ENCODE data around the gene AMD1. TPM values are rescaled to one million over a fixed set of nuclear protein-coding genes. Genes with fewer than 3 reads are reported as not detected.
"Not testable (repeated sequence)": the region's sequence is repeated elsewhere in the genome, so short reads cannot be mapped to it uniquely, and the experiment has no call there.

AMD1 gene
- total RNA-seq, 5 donors from 2014 or later (not counting 1 experiment from before 2014, with no cell fraction given): 54.8 to 117 (median 57.6) TPM

- CTCF ChIA-PET; H3K4me3 Mint-ChIP-seq; H3K9me3 ChIP-seq; H3K4me1 Mint-ChIP-seq; H3K4me3 ChIP-seq (ENCODE audit: control insufficient read depth in 1 of 2, extremely low read depth in 1 of 2, low read length in 1 of 2); H3K27ac ChIP-seq (ENCODE audit: low read length); DNase-seq; H3K27me3 Mint-ChIP-seq; H3K27ac Mint-ChIP-seq; ATAC-seq (replicated peaks in 1 of 4); H3K27me3 ChIP-seq (replicated peaks in 1 of 2; ENCODE audit: control insufficient read depth in 2 of 2, extremely low read depth in 1 of 2, insufficient read depth in 2 of 2, low read length in 1 of 2); H3K4me1 ChIP-seq (ENCODE audit: control insufficient read depth in 1 of 2, extremely low read depth in 1 of 2, insufficient read depth in 2 of 2, low read length in 2 of 2): not testable (repeated sequence)
- peaks cover 0 to 11% of the 10 kb centered on the region in 2 donors for H3K36me3 ChIP-seq (ENCODE audit: control insufficient read depth in 2 of 2, extremely low read depth in 1 of 2, insufficient read depth in 1 of 2, low read length in 1 of 2)
- peaks cover 36% of the 10 kb centered on the region for H3K36me3 Mint-ChIP-seq
- POLR2A ChIA-PET: interaction anchor here in 1 of 2 donors (0.6 kb wide), 1 partner anchor 108 kb away, joined by 5 read pairs; no protein-coding TSS in a partner anchor
- WGBS (ENCODE audit: insufficient coverage): 91% methylated on average over 6 of the region's 8 CpGs
- peaks cover 5 to 20% (median 18%) of the 10 kb centered on the region in 3 donors for H3K9me3 Mint-ChIP-seq
Observed at GRCh38 chr6:110901601-110902000, 27.0 kb downstream of the AMD1 start.

GRCh38 chr6:110902091-110902490 lies 27.5 kb downstream of the AMD1 start:
- no peak for ATAC-seq (replicated peaks in 1 of 4)
- H3K4me1 Mint-ChIP-seq: peaks cover 0 to 1% (median 0%) of the 10 kb centered on the region in 3 donors
- Histone ChIP-seq H3K27ac (ENCODE audit: low read length) (no peak overlapping the region), H3K36me3 (ENCODE audit: control insufficient read depth in 2 of 2, extremely low read depth in 1 of 2, insufficient read depth in 1 of 2, low read length in 1 of 2) (peaks cover 0 to 6% of the 10 kb centered on the region in 2 donors), H3K4me3 (ENCODE audit: control insufficient read depth in 1 of 2, extremely low read depth in 1 of 2, low read length in 1 of 2) (no peak overlapping the region), H3K27me3 (replicated peaks in 1 of 2; ENCODE audit: control insufficient read depth in 2 of 2, extremely low read depth in 1 of 2, insufficient read depth in 2 of 2, low read length in 1 of 2) (no peaks in the 10 kb centered on the region), H3K9me3 (no peaks in the 10 kb centered on the region), H3K4me1 (ENCODE audit: control insufficient read depth in 1 of 2, extremely low read depth in 1 of 2, insufficient read depth in 2 of 2, low read length in 2 of 2) (no peaks in the 10 kb centered on the region)
- ChIA-PET CTCF (no interaction called here), POLR2A (no interaction called here)
- no peak overlapping the region for H3K4me3 Mint-ChIP-seq
- H3K27ac Mint-ChIP-seq: no peak overlapping the region
- H3K36me3 Mint-ChIP-seq: peaks cover 36% of the 10 kb centered on the region
- DNase-seq: no peak
- H3K27me3 Mint-ChIP-seq: peaks cover 0 to under 1% of the 10 kb centered on the region in 2 donors
- H3K9me3 Mint-ChIP-seq: peaks cover 9 to 24% (median 22%) of the 10 kb centered on the region in 3 donors
- 100% methylated on average over 3 of the region's 8 CpGs for WGBS (ENCODE audit: insufficient coverage)

- H3K9me3 ChIP-seq; ATAC-seq (replicated peaks in 1 of 4); H3K4me3 Mint-ChIP-seq; H3K4me3 ChIP-seq (ENCODE audit: control insufficient read depth in 1 of 2, extremely low read depth in 1 of 2, low read length in 1 of 2); H3K27ac ChIP-seq (ENCODE audit: low read length); POLR2A ChIA-PET; H3K27me3 ChIP-seq (replicated peaks in 1 of 2; ENCODE audit: control insufficient read depth in 2 of 2, extremely low read depth in 1 of 2, insufficient read depth in 2 of 2, low read length in 1 of 2); H3K4me1 Mint-ChIP-seq; H3K27me3 Mint-ChIP-seq; CTCF ChIA-PET; H3K4me1 ChIP-seq (ENCODE audit: control insufficient read depth in 1 of 2, extremely low read depth in 1 of 2, insufficient read depth in 2 of 2, low read length in 2 of 2); H3K36me3 ChIP-seq (ENCODE audit: control insufficient read depth in 2 of 2, extremely low read depth in 1 of 2, insufficient read depth in 1 of 2, low read length in 1 of 2); DNase-seq; H3K27ac Mint-ChIP-seq: not testable (repeated sequence)
- peaks cover 23% of the 10 kb centered on the region for H3K36me3 Mint-ChIP-seq
- H3K9me3 Mint-ChIP-seq: peaks cover 11 to 34% (median 29%) of the 10 kb centered on the region in 3 donors
- no CpG with 5 or more reads among the region's 2 CpGs for WGBS (ENCODE audit: insufficient coverage)
Observed at GRCh38 chr6:110906273-110906672, 31.7 kb downstream of the AMD1 start.

- DNase-seq: no peak
- Mint-ChIP-seq H3K4me1 (peaks cover 0 to 7% (median 2%) of the 10 kb centered on the region in 3 donors), H3K27ac (no peak overlapping the region), H3K36me3 (no peaks in the 10 kb centered on the region), H3K27me3 (peaks cover 0 to 3% of the 10 kb centered on the region in 2 donors), H3K9me3 (no peaks in the 10 kb centered on the region), H3K4me3 (no peak overlapping the region)
- ChIA-PET POLR2A (no interaction called here), CTCF (interaction anchor here in 1 of 2 donors (0.6 kb wide), 1 partner anchor 8 kb away, joined by 8 read pairs; no protein-coding TSS in a partner anchor)
- Histone ChIP-seq H3K27me3 (replicated peaks in 1 of 2; ENCODE audit: control insufficient read depth in 2 of 2, extremely low read depth in 1 of 2, insufficient read depth in 2 of 2, low read length in 1 of 2) (no peaks in the 10 kb centered on the region), H3K9me3 (no peaks in the 10 kb centered on the region), H3K36me3 (ENCODE audit: control insufficient read depth in 2 of 2, extremely low read depth in 1 of 2, insufficient read depth in 1 of 2, low read length in 1 of 2) (no peaks in the 10 kb centered on the region), H3K27ac (ENCODE audit: low read length) (no peak overlapping the region), H3K4me1 (ENCODE audit: control insufficient read depth in 1 of 2, extremely low read depth in 1 of 2, insufficient read depth in 2 of 2, low read length in 2 of 2) (no peaks in the 10 kb centered on the region), H3K4me3 (ENCODE audit: control insufficient read depth in 1 of 2, extremely low read depth in 1 of 2, low read length in 1 of 2) (no peak overlapping the region)
- WGBS (ENCODE audit: insufficient coverage): 100% methylated on average over 2 of the region's 3 CpGs
- ATAC-seq (replicated peaks in 1 of 4): no peak
Observed at GRCh38 chr6:110930781-110931180, 56.2 kb downstream of the AMD1 start.

GRCh38 chr6:110933912-110934311 lies 59.3 kb downstream of the AMD1 start:
- Histone ChIP-seq H3K9me3 (no peaks in the 10 kb centered on the region), H3K27ac (ENCODE audit: low read length) (no peak overlapping the region), H3K36me3 (ENCODE audit: control insufficient read depth in 2 of 2, extremely low read depth in 1 of 2, insufficient read depth in 1 of 2, low read length in 1 of 2) (no peaks in the 10 kb centered on the region), H3K27me3 (replicated peaks in 1 of 2; ENCODE audit: control insufficient read depth in 2 of 2, extremely low read depth in 1 of 2, insufficient read depth in 2 of 2, low read length in 1 of 2) (no peaks in the 10 kb centered on the region), H3K4me1 (ENCODE audit: control insufficient read depth in 1 of 2, extremely low read depth in 1 of 2, insufficient read depth in 2 of 2, low read length in 2 of 2) (no peaks in the 10 kb centered on the region), H3K4me3 (ENCODE audit: control insufficient read depth in 1 of 2, extremely low read depth in 1 of 2, low read length in 1 of 2) (no peak overlapping the region)
- no peak overlapping the region for H3K4me3 Mint-ChIP-seq
- CTCF ChIA-PET: no interaction called here
- peaks cover 0 to 3% of the 10 kb centered on the region in 2 donors for H3K27me3 Mint-ChIP-seq
- ATAC-seq (replicated peaks in 1 of 4) (no peak), DNase-seq (no peak)
- no peak overlapping the region for H3K27ac Mint-ChIP-seq
- no peaks in the 10 kb centered on the region for H3K9me3 Mint-ChIP-seq
- WGBS (ENCODE audit: insufficient coverage): no CpG with 5 or more reads among the region's 2 CpGs
- POLR2A ChIA-PET: interaction anchor here (0.6 to 0.8 kb wide), 2 partner anchors 19 to 25 kb away, joined by 3 to 5 read pairs; partner anchors contain the start of gene GTF3C6 (in 1 of the 2)
- no peaks in the 10 kb centered on the region for H3K36me3 Mint-ChIP-seq
- peaks cover 0 to 7% (median 2%) of the 10 kb centered on the region in 3 donors for H3K4me1 Mint-ChIP-seq

GRCh38 chr6:110934381-110934898 lies 59.9 kb downstream of the AMD1 start:
- Mint-ChIP-seq H3K27me3 (peaks cover 0 to 3% of the 10 kb centered on the region in 2 donors), H3K9me3 (no peaks in the 10 kb centered on the region), H3K4me1 (peaks cover 0 to 10% (median 2%) of the 10 kb centered on the region in 3 donors), H3K36me3 (no peaks in the 10 kb centered on the region), H3K27ac (no peak overlapping the region), H3K4me3 (no peak overlapping the region)
- no peaks in the 10 kb centered on the region for H3K27me3 ChIP-seq (replicated peaks in 1 of 2; ENCODE audit: control insufficient read depth in 2 of 2, extremely low read depth in 1 of 2, insufficient read depth in 2 of 2, low read length in 1 of 2)
- no peaks in the 10 kb centered on the region for H3K4me1 ChIP-seq (ENCODE audit: control insufficient read depth in 1 of 2, extremely low read depth in 1 of 2, insufficient read depth in 2 of 2, low read length in 2 of 2)
- H3K27ac ChIP-seq (ENCODE audit: low read length): no peak overlapping the region
- H3K36me3 ChIP-seq (ENCODE audit: control insufficient read depth in 2 of 2, extremely low read depth in 1 of 2, insufficient read depth in 1 of 2, low read length in 1 of 2): no peaks in the 10 kb centered on the region
- H3K9me3 ChIP-seq: no peaks in the 10 kb centered on the region
- no peak overlapping the region for H3K4me3 ChIP-seq (ENCODE audit: control insufficient read depth in 1 of 2, extremely low read depth in 1 of 2, low read length in 1 of 2)
- 83% methylated on average over 1 of the region's 1 CpG for WGBS (ENCODE audit: insufficient coverage)
- ATAC-seq (replicated peaks in 1 of 4): no peak
- ChIA-PET CTCF (no interaction called here), POLR2A (interaction anchor here in 1 of 2 donors (0.5 kb wide), 1 partner anchor 724 kb away, joined by 6 read pairs; no protein-coding TSS in a partner anchor)
- no peak for DNase-seq

Data from T-cell (primary cell).